Activated naive CD8-positive, alpha-beta T cell treated with anti-CD3 and anti-CD28 coated beads, Interleukin-2, amount 50 U/mL, for 16 hours (primary cell): ENCODE data around the gene FRAS1.
"Not testable (repeated sequence)": the region's sequence is repeated elsewhere in the genome, so short reads cannot be mapped to it uniquely, and the experiment has no call there.

Experiments used
- DNase-seq: peaks from one replicate; pipeline ENCODE4 v3.0.0-alpha.2; 2020; ENCODE audit warnings: low read depth, low spot score

The FRAS1 gene

GRCh38 chr4:78432896-78433295 is 375.8 kb downstream of the FRAS1 start:
- no peak for DNase-seq

GRCh38 chr4:78437608-78438088 is 380.5 kb downstream of the FRAS1 start:
- DNase-seq = no peak

DNA sequence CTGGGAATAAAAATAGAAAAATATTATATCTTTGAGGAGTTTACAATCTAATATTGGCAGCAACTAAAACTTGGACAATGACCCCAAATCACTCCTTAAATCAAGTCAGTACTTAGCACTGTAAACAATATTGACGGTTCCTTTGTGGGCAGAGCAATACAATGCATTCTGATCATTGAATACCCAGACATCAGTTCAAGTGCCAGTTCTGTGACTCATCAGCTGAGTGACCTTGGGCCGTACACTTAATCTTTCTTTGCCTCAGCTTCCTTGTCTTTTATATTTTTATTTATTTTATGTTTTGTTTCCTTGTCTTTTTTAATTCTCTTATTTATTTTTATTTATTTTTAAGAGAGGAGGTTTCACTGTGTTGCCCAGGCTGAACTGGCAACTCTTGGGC is 382.2 kb downstream of the FRAS1 start:
- no peak for DNase-seq

- DNase-seq = no peak
These were observed 384.6 kb downstream of the FRAS1 start for GRCh38 chr4:78441756-78442155.

GRCh38 chr4:78446619-78447018 is 389.5 kb downstream of the FRAS1 start:
- DNase-seq = no peak

- DNase-seq = no peak
These were observed 394.3 kb downstream of the FRAS1 start for GRCh38 chr4:78451407-78451806.

DNA sequence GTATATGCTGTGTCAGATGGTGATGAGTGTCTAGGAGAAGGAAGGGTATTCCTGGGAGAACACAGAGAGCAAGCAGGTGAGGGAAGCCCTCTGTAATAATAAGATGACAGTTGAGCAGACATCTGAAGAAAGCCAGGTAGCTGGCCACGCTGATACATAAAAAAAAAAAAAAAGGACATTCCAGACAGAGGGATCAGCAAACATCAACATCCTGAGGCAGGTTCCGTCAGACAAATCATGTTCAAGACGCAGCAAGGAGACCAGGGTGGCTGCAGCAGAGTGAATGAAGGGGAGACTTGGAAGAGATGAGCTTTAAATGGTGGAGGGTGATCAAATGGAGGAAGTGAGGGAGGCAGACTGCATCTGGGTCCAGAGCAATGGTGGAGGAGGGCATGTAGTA is 396.9 kb downstream of the FRAS1 start:
- no peak for DNase-seq

DNA sequence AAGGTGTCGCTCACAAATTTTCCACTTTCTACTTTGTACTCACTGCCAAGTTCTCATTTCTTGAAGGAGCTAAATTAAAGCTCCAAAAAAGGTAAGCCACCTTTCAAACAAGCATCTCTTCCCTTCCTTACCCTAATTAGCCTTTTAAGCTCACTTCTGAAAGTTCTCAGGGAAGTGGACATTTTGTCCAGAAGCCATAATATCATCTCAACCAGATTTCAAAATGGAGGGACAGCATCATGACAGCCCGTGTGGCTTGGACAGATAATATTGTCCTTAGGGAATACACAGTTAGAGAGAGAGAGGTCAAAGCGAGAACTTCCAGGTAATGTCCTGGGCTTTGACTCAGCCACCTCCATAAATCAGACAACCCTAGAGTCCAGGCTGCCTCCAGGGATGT is 400.6 kb downstream of the FRAS1 start:
- no peak for DNase-seq

GRCh38 chr4:78459327-78459726 is 402.2 kb downstream of the FRAS1 start:
- no peak for DNase-seq

- no peak for DNase-seq
These were observed 403.2 kb downstream of the FRAS1 start for GRCh38 chr4:78460368-78460767.

DNA sequence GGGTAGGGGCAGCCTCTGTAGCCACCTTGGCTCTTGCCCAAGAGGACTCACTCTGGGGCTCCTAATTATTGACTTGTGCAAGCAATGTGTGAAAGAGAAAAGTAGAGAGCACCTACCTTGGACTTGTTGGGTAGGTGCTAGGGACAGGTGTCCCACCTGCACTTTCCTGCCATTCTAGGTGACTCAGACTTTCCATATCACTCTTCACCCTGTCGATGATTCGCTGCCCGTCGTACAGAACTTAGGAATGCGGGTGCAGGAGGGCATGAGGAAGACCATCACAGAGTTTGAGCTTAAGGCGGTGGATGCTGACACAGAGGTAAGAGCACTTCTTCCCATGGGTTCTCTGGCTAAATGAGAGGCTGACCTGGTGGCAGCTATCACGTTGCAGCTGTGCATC is 407.1 kb downstream of the FRAS1 start:
- no peak for DNase-seq

DNA sequence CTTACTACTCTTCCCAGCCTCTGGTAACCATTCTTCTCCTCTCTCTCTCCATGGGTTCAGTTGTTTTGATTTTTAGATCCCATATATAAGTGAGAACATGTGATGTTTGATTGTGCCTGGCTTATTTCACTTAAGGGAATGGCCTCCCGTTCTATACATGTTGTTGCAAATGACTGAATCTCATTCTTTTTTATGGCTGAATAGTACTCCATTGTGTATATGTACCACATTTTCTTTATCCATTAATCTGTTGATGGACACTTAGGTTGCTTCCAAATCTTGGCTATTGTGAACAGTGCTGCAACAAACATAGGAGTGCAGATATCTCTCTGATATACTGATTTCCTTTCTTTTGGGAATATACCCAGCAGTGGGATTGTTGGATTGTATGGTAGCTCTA is 410.1 kb downstream of the FRAS1 start:
- not testable (repeated sequence) for DNase-seq

- no peak for DNase-seq
These were observed 411.1 kb downstream of the FRAS1 start for GRCh38 chr4:78468272-78468671.

DNA sequence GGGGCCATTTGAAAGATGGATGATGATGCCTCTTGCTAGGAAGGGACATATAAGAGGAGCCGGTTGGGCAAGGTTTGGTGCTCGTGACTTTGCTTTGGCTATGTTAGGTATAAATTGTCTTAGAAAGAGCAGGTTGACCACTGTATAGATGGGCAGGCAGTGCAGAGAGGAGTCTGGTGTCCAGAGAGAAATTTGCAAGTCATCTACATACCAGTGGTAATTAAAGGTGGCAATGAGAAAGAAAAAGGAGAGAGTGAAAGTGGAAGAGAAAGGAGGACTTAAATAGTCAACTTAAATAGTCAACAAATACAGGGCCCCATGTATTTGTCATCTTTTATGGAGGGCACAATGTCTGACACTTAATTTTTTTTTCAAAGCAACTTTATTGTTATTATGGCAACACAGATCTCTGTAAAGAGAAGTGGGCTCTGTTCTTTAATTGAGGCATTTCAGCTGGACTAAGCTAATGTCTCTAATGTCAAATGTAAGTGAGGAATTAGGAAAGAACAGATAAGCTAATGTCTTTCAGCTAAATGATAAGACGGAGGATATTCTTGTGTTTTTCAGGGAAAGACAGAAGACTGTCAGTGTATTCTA is 419.1 kb downstream of the FRAS1 start:
- DNase-seq = no peak

DNA sequence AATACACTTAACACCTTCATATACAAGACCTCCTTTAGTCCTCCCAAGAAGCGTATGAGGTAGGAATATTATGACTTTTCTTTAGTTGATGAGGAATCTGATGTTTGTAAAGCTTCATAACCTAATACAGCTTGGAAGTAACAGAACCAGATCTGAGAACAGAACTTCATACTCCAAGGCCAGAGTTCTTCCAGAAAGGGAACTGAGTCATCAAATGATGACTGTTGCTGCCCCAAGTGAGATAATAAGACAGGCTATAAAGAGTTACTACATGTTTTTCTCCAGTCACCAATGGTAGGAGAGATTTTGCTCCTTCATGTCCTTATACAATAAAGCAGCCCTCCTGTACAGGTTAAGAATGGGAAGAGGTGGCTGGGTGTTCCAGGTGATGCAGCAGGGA is 420.2 kb downstream of the FRAS1 start:
- DNase-seq = no peak

DNA sequence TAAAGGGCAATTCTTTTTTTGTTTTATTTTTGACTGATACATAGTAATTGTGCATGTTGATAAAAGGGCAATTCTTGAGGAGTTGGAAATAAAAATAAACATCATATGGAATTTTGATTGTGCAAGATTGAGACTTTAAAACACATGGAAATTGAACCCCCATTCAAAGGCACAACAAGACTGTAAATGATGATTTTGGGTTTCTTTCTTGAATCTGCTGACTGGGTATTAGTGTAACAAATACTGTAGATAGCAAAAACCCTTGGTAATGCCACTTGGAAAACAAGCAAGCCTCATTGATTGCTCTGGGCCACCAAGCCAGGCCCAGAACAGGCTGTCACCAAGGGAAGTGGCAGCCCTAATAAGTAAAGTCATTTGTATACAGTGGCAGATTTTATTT is 421.4 kb downstream of the FRAS1 start:
- DNase-seq = no peak

GRCh38 chr4:78480286-78480685 is 423.2 kb downstream of the FRAS1 start:
- DNase-seq = no peak

- no peak for DNase-seq
These were observed 424.1 kb downstream of the FRAS1 start for GRCh38 chr4:78481180-78481579.

DNA sequence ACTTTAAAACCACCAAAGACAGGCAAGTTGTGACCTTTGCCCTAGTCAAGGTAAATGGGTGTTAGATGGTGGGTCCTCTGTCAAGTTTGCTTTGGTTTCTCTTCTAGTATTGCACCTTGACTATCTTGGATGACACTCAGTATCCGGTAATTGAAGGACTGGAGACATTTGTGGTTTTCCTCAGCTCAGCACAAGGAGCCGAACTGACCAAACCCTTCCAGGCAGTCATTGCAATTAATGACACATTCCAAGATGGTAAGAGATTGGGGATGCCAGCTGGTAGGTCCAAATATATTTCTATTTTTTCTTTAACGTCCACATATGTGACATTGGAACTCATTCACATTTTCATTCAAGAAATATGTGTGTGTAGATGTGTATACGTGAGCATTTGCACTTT is 425.2 kb downstream of the FRAS1 start:
- no peak for DNase-seq

GRCh38 chr4:78483811-78484210 is 426.7 kb downstream of the FRAS1 start:
- DNase-seq = no peak

DNA sequence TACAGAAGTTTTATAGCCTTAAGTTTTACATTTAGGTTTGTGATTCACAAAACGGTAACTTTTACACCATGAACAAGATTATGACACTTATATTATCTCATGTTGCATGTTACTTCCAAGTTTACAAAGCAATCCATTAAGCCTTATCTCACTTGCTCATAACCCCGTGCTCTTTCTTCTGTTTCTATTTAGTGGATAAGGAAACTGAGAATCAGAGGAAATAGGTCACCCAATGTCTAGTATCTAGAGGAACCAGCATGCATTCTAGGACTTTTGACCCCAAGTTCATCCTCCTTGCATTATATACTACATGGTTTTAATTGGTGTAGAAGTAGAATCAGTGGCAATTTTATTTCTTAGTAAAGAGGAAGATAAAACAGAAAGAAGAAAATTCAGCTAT is 427.5 kb downstream of the FRAS1 start:
- no peak for DNase-seq

GRCh38 chr4:78493731-78494130 is 436.6 kb downstream of the FRAS1 start:
- no peak for DNase-seq

DNA sequence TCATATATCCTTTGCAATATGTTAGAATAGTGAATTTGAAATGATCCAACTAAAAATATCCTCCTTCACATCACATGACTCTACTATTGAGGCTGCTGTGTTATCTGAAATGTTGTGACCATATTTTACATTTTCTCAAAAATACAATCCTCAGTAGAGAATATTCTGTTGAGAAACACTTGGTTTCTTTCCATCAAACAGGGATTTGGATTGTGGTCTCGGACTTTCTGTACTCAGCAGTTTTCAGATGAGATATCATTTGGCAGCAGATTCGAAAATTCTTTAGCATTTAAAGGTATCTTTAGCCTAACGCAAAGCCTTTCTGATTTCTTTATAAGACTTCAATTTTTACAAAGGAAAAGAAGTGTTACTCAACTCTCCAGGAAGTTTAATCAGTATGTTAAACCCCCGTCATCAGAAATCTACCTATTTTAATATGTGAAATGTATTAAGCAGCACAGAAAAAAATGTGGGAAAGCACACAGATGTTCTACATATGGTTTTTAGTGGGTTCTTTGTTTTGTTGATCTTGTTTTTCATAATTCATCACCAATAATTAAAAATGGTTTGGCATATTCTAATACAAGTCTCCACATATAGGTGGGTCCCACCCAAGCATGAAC is 439.0 kb downstream of the FRAS1 start:
- DNase-seq = no peak

- DNase-seq = not testable (repeated sequence)
These were observed 449.1 kb downstream of the FRAS1 start for GRCh38 chr4:78506260-78506659.
